ENCODE data around the gene MMP23B. TPM values are rescaled to one million over a fixed set of nuclear protein-coding genes. Genes with fewer than 3 reads are reported as not detected.
"Not testable (repeated sequence)": the region's sequence is repeated elsewhere in the genome, so short reads cannot be mapped to it uniquely, and the experiment has no call there.

MMP23B gene
- total RNA-seq, 2 experiments from 2014 or later = 0.79 to 1.2 TPM

- H3K27me3 Mint-ChIP-seq; DNase-seq; H3K27ac Mint-ChIP-seq; ATAC-seq; H3K9me3 Mint-ChIP-seq (ENCODE audit: low read depth); H3K4me3 Mint-ChIP-seq; CTCF ChIA-PET; H3K4me1 Mint-ChIP-seq; H3K36me3 Mint-ChIP-seq: not testable (repeated sequence)
Measured at GRCh38 chr1:1639368-1639767, 7.4 kb downstream of the MMP23B start.

GRCh38 chr1:1640081-1640480 lies 8.1 kb downstream of the MMP23B start:
- H3K9me3 Mint-ChIP-seq (ENCODE audit: low read depth) = not testable (repeated sequence)

GRCh38 chr1:1640711-1641461 lies 8.9 kb downstream of the MMP23B start:
- H3K27ac Mint-ChIP-seq; H3K4me1 Mint-ChIP-seq; H3K27me3 Mint-ChIP-seq; CTCF ChIA-PET; ATAC-seq; H3K9me3 Mint-ChIP-seq (ENCODE audit: low read depth); DNase-seq; H3K4me3 Mint-ChIP-seq; H3K36me3 Mint-ChIP-seq: not testable (repeated sequence)

More at GRCh38 chr1:1640081-1640480, 8.1 kb downstream of the MMP23B start:
- ATAC-seq, CTCF ChIA-PET, H3K27ac Mint-ChIP-seq, H3K36me3 Mint-ChIP-seq, DNase-seq, H3K4me1 Mint-ChIP-seq, H3K27me3 Mint-ChIP-seq, H3K4me3 Mint-ChIP-seq: not testable (repeated sequence)

- H3K27me3 Mint-ChIP-seq; H3K27ac Mint-ChIP-seq; H3K4me1 Mint-ChIP-seq; H3K4me3 Mint-ChIP-seq; H3K9me3 Mint-ChIP-seq (ENCODE audit: low read depth); ATAC-seq; DNase-seq; CTCF ChIA-PET: not testable (repeated sequence)
- H3K36me3 Mint-ChIP-seq = peaks cover 34% of the 10 kb centered on the region
Measured at GRCh38 chr1:1646326-1646725, 14.4 kb downstream of the MMP23B start.

- H3K27ac Mint-ChIP-seq; H3K4me3 Mint-ChIP-seq; CTCF ChIA-PET; ATAC-seq; H3K27me3 Mint-ChIP-seq; H3K9me3 Mint-ChIP-seq (ENCODE audit: low read depth); H3K4me1 Mint-ChIP-seq; DNase-seq: not testable (repeated sequence)
- H3K36me3 Mint-ChIP-seq = peaks cover 43% of the 10 kb centered on the region
Measured at GRCh38 chr1:1647567-1648241, 15.7 kb downstream of the MMP23B start.

GRCh38 chr1:1648265-1648664 lies 16.3 kb downstream of the MMP23B start:
- H3K4me1 Mint-ChIP-seq; H3K27me3 Mint-ChIP-seq; H3K9me3 Mint-ChIP-seq (ENCODE audit: low read depth); H3K4me3 Mint-ChIP-seq; DNase-seq; ATAC-seq; H3K27ac Mint-ChIP-seq; CTCF ChIA-PET: not testable (repeated sequence)
- peaks cover 44% of the 10 kb centered on the region for H3K36me3 Mint-ChIP-seq

- CTCF ChIA-PET; H3K27me3 Mint-ChIP-seq; H3K36me3 Mint-ChIP-seq; H3K4me1 Mint-ChIP-seq; H3K9me3 Mint-ChIP-seq (ENCODE audit: low read depth): not testable (repeated sequence)
- DNase-seq (peak; percentile 98), ATAC-seq (peak; percentile 96)
- peak within 1 kb of the TSS; percentile 99 for H3K27ac Mint-ChIP-seq
- H3K4me3 Mint-ChIP-seq = peak within 1 kb of the TSS; percentile 89
Measured at GRCh38 chr1:1658583-1659549, 26.9 kb downstream of the MMP23B start, which contains the start of gene CDK11B. TSS of gene CDK11B (minus strand) at chr1:1659004. CDS start at chr1:1657485, 1,519 bp downstream.

- ATAC-seq; DNase-seq; H3K4me1 Mint-ChIP-seq; H3K36me3 Mint-ChIP-seq; H3K27ac Mint-ChIP-seq; H3K4me3 Mint-ChIP-seq; CTCF ChIA-PET; H3K27me3 Mint-ChIP-seq; H3K9me3 Mint-ChIP-seq (ENCODE audit: low read depth): not testable (repeated sequence)
Measured at GRCh38 chr1:1662392-1662791, 30.4 kb downstream of the MMP23B start.

GRCh38 chr1:1662830-1663560 lies 31.0 kb downstream of the MMP23B start:
- CTCF ChIA-PET; H3K36me3 Mint-ChIP-seq; H3K27me3 Mint-ChIP-seq; H3K9me3 Mint-ChIP-seq (ENCODE audit: low read depth); H3K4me3 Mint-ChIP-seq; DNase-seq; ATAC-seq; H3K4me1 Mint-ChIP-seq: not testable (repeated sequence)
- peak overlapping the region; percentile 85 for H3K27ac Mint-ChIP-seq

GRCh38 chr1:1664318-1664717 lies 32.3 kb downstream of the MMP23B start:
- H3K4me1 Mint-ChIP-seq; H3K9me3 Mint-ChIP-seq (ENCODE audit: low read depth); H3K4me3 Mint-ChIP-seq; H3K27me3 Mint-ChIP-seq; H3K36me3 Mint-ChIP-seq; H3K27ac Mint-ChIP-seq; ATAC-seq; CTCF ChIA-PET; DNase-seq: not testable (repeated sequence)

GRCh38 chr1:1664941-1665814 lies 33.2 kb downstream of the MMP23B start:
- Mint-ChIP-seq H3K36me3 (peaks cover 10% of the 10 kb centered on the region), H3K4me3 (no peak overlapping the region), H3K4me1 (peaks cover 4% of the 10 kb centered on the region), H3K27me3 (no peaks in the 10 kb centered on the region), H3K27ac (no peak overlapping the region), H3K9me3 (ENCODE audit: low read depth) (no peaks in the 10 kb centered on the region)
- ATAC-seq (no peak), DNase-seq (no peak)
- CTCF ChIA-PET = interaction anchor here (0.8 to 1.7 kb wide), 4 partner anchors 12 to 15 kb away, joined by 3 to 5 read pairs (median 4); no protein-coding TSS in a partner anchor

GRCh38 chr1:1665815-1666251 lies 33.9 kb downstream of the MMP23B start:
- DNase-seq = no peak
- Mint-ChIP-seq H3K27ac (no peak overlapping the region), H3K4me1 (peaks cover 4% of the 10 kb centered on the region)

More at GRCh38 chr1:1665815-1666251, 33.9 kb downstream of the MMP23B start:
- H3K9me3 Mint-ChIP-seq (ENCODE audit: low read depth) = no peaks in the 10 kb centered on the region
- ATAC-seq = peak; percentile 29
- CTCF ChIA-PET = interaction anchor here (0.8 to 1.7 kb wide), 4 partner anchors 12 to 15 kb away, joined by 3 to 5 read pairs (median 4); no protein-coding TSS in a partner anchor
- no peak overlapping the region for H3K4me3 Mint-ChIP-seq
- peaks cover 10% of the 10 kb centered on the region for H3K36me3 Mint-ChIP-seq
- H3K27me3 Mint-ChIP-seq = no peaks in the 10 kb centered on the region

All from activated CD8-positive, alpha-beta memory T cell treated with anti-CD3 and anti-CD28 coated beads, Interleukin-2, amount 10 ng/mL, durations not matched to agents 7 days and 5 days (primary cell).